ENCODE measurements around the gene ACE.

ACE gene

DNA sequence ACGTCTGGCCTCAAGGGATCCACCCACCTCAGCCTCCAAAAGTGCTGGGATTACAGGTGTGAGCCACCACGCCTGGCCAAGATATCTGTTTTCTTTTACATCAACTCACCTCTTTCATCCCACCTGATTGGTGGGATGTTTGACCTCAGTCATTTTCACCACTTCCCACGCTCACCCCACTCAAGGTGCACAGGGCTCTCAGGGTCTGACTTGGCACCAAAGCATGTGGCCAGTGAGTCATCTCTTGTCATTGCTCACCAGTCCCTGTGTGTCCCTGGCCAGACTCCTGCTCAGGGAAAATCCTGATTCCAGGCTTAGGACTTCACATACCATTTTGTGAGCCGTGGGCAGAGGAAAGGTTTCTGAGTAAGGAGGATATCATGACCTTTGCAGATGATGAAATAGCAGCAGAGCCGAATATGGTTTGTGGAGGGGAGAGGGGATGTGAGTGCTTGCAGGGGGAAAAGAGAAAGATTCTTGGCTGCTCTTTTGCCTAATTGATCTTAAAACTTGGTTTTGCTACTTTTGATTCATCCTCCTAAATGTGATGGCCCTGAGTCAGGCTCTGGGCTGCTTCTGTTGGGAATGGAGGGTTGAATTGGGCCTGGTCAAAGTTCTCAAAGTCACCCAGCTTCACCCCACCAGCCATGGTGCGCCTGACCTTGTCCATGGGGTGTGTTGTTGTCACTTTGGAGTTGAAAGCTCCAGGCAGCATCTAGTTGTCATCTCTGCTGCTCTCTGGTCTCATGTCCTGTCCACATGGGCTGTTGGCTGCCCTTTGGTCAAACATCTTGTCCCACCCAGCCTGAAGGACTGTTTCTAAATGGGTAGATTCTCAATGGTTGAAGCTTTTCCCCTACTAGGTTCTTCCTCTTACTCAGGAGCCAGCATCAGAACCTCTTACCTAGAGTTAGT lies 40.3 kb downstream of the ACE start:
- no peak for DNase-seq (ENCODE audit: low spot score)

DNA sequence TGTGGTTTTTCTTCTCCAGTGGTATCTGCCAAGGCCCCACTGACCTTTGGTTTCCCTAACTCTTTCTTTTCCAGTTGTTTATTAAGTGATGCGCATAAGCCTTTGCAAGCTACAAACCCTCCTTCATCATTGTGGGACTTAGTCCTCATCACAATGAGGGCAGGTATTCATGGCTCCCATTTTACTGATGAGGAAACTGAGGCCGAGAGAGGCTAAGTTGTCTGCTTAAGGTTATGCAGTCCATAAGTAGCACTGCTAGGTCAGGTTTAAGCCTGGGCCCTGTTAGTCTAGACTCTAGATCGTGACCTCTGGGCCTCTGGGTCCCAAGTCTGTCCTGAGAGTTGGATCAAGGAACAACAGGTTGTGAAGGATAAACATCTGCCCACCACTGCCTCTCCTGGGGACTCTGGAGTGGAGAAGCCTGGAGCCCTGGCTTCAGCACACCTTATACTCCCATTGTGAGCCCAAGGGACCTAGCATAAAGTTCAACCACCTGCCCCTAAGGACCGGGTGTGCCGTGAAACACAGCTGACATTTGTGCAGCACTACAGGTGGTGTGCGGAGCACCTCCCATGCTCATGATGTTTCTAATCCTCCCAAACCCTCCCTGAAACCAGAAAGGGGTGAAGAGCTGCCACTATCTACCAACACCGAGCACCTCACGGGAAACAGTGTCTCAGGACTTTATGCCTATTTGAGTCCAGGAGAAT lies 41.1 kb downstream of the ACE start:
- DNase-seq (ENCODE audit: low spot score) = no peak

DNA sequence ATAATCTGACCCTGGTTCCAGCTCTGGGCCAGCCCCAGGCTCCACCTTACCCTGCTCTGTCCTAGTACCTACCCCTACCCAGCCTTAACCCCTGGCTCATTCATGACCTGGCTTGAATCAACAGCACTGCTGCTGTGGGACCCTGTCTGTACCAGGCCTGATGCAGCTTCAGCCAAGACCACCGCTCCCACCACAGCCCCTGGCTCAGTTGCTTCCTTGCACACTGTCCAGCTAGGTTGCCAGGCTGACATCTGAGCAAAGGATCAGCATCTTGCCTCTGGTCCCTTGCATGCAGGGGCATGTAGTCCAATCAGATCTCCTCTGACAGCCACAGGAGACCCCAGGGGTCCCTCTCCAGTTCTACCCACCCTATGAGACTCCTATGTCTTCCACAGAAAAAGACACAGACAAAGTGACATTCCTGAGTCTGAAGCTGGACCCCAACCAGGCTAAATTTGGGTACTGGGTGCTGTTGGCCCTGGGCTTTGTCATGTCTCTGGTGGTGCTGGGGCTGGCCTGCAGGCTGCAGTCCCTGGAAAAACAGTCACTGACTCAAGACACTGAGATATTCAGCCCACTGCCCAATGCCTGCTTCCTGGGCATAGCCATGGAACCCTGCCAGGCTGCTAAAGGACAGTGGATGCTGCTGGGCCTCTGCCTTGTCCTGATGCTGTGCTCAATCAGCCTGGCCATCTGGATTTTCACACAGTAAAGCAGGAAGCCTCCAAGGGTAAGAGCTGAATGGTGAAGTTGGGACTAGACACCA lies 42.4 kb downstream of the ACE start:
- no peak for DNase-seq (ENCODE audit: low spot score)

DNA sequence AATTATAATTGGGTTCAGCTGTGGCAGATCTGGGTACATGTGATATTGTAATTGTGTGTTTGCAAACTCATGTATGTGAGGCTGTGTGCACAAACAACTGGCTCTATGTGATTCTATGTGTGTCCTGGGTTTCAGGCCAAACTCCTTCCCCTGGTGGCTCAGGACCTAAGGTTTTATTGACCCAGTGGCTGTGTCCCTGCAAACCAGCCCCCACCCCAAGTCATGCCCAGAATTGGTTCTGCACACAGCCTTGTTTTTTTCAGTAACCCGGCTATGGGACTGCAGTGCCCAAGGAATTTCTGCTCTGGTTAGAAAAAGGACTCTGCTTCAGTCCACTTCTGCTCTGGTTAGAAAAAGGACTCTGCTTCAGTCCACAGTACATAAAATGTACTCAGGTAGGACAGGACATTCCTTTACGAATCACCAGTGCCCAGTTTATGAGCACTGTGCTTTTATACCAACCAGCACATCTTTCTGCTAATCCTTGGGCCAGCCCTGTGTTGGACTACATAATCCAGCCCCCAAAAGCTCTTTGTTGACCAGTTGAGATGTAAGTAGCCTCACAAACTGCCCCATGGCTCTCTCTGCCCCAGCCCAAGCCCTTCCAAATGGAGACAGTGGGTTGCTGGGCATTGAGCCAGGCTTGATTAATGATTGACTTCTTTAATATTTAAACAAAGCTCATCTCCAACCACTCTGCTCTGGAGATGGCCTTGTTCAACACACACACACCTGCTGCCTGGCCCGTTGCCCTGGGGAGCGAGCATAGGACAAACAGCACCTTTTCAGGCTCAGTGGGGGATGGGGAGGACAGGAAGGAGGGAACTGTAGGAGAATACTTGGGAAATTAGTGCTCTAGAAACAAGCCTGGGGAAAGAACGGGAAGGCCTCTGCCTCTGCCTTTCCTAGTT lies 43.4 kb downstream of the ACE start:
- no peak for DNase-seq (ENCODE audit: low spot score)

DNA sequence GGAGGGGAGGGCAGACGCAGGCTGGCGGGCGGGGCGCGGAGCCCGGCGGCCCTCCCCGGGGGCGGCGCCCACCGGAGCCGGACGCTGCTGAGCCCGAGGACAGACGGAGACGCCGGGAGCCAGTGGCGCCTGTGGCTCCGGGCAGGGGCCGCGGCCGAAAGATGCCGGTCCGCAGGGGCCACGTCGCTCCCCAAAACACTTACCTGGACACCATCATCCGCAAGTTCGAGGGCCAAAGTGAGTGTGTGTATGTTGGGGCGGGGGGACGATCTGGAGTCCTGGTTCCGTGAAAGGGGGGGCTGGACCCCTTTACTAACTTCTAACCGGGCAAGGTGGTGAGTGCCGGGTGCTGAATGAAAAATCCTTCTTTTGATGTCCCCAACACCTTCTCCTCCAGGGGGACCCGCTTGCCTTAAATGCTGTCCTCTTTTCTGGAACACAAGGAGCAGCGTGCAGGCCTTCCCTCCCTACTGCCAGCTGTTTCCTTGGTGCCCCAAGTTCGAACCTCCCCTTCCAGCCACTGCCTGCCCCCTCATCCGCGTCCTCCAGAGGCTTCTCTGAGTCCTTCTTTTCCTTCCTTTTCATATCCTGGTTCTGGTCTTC lies 46.5 kb downstream of the ACE start, which contains the start of gene KCNH6:
KCNH6 (plus strand) TSS at position 106 of the 603 bp plus-strand sequence; CDS start at position 162, 56 bp downstream.
- DNase-seq (ENCODE audit: low spot score) = no peak

DNA sequence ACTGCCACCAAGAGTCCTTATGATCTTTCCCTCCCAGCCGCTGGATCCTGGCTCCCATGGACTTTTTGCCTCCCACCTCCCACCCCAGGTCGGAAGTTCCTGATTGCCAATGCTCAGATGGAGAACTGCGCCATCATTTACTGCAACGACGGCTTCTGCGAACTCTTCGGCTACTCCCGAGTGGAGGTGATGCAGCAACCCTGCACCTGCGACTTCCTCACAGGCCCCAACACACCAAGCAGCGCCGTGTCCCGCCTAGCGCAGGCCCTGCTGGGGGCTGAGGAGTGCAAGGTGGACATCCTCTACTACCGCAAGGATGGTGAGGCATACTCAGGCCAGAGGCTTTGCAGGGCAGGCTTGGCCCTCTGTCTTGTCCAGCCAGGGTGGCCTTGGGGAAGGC lies 47.2 kb downstream of the ACE start:
- DNase-seq (ENCODE audit: low spot score) = no peak

DNA sequence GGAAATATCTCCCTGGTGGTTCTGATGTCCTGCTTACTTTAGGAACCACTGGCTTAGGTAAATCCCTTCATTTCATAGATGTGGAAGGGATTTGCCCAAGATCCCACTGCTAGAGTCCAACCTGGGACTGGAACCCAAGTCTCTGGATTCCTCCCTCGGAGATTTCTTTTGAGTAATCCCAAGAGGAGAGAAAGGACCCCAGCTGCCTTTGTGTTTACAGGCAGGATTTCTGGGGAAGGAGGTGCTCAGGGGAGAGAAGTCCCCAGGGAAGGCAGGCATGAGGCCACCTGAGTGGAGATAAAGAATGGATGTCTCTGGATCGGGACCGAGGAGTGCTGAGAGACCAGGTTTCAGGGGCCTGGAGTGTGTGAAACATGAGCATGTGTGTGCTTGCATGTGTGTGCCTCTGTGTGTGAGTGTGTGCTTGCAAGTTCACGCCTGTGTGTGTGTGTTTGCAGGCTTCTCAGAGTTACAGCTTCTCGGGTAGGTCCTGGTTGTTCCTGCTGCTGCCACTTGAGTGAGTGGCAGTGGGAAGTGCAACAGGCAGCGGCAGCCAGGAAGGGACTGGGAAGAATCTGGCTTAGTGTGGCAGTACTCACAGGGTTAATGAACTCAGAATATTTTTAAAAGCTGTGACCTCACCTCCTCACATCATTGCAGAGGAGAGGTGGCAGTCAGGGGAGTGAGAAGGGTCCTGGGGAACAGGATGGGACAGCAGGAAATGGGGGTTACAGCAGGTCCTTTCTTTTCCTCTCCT lies 48.5 kb downstream of the ACE start:
- no peak for DNase-seq (ENCODE audit: low spot score)

DNA sequence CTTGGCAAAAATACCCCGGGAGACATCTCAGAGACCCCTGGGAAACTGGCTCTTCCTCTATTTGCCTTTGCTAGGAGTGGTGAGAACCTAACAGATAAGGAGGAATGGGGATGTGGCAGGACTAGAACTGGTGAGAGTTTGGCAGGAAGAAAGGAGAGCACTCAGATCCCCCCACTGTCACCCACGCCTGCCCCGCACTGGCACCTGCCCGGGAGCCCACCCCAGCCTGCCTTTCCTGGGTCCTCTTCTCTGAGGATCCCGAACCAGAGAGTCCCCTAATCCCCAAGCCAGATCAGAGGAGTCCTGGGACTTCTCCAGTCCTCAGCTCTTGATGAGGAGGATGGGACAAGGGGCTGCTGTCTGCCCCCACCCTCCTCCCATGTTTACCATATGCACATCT lies 50.0 kb downstream of the ACE start:
- DNase-seq (ENCODE audit: low spot score) = no peak

DNA sequence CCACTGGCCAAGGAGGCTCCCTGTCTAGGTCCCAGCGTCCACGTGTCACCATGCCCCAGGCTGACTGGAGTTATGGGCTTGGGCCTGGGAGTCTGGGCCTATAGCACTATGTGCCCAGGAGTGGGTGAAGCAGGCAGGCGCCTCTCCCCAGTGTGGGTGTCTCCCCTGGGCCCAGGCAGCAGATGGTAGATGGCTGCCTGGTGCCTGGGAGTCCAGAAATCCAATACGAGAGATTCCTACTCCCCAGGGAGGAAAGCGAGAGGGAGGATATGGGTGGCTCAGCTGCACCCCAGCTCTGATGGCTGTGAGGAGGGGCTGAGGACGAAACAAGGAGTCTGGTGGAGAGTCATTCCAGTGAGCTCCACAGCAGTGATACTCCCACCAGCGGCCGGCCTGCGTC lies 51.3 kb downstream of the ACE start:
- no peak for DNase-seq (ENCODE audit: low spot score)

DNA sequence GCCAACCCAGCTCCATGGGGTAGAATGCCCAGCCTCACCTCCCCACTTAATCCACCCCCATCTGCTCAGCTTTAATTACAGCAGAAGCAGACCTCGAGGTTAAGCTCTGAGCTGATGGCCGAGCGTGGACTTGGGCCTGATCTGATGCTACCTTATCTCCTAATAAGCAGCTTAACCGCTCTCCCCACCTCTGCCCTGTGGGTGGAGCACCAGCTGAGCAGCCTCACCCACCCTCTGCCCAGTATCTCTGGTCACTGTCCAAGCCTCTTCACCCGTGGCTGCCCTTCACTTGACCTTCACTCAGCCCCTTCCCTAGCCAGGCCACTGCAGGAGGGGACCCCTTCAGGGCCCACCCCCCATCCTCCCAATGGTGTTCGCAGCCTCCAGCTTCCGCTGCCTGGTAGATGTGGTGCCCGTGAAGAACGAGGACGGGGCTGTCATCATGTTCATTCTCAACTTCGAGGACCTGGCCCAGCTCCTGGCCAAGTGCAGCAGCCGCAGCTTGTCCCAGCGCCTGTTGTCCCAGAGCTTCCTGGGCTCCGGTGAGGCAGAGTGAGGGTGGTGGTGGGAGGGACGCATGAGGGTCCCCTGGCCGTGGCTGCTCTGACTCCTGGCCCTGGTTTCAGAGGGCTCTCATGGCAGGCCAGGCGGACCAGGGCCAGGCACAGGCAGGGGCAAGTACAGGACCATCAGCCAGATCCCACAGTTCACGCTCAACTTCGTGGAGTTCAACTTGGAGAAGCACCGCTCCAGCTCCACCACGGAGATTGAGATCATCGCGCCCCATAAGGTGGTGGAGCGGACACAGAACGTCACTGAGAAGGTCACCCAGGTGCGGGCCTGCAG lies 53.1 kb downstream of the ACE start:
- no peak for DNase-seq (ENCODE audit: low spot score)

DNA sequence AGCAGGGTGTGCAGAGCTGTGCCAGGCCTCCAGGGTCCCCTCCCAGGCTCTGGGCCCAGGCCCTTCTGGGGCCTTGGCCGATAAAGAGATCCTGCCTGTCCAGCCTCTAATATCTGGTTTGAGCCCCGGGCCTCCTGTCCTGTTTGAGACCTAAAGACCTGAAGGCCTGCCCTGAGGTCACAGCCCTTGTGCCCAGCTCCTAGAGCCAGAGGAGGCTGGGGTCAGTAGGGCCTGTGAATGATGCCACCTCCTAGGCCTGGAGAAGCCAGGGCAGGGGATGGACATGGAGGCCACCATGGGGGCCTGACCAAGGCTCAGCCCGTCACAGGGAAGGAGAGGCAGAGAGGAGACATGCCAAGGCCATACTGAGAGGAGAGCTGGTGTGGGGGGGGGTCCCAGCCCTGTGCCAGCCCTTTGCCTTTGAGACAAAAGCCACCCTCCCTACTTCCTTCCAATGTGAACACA lies 53.7 kb downstream of the ACE start:
- no peak for DNase-seq (ENCODE audit: low spot score)

DNA sequence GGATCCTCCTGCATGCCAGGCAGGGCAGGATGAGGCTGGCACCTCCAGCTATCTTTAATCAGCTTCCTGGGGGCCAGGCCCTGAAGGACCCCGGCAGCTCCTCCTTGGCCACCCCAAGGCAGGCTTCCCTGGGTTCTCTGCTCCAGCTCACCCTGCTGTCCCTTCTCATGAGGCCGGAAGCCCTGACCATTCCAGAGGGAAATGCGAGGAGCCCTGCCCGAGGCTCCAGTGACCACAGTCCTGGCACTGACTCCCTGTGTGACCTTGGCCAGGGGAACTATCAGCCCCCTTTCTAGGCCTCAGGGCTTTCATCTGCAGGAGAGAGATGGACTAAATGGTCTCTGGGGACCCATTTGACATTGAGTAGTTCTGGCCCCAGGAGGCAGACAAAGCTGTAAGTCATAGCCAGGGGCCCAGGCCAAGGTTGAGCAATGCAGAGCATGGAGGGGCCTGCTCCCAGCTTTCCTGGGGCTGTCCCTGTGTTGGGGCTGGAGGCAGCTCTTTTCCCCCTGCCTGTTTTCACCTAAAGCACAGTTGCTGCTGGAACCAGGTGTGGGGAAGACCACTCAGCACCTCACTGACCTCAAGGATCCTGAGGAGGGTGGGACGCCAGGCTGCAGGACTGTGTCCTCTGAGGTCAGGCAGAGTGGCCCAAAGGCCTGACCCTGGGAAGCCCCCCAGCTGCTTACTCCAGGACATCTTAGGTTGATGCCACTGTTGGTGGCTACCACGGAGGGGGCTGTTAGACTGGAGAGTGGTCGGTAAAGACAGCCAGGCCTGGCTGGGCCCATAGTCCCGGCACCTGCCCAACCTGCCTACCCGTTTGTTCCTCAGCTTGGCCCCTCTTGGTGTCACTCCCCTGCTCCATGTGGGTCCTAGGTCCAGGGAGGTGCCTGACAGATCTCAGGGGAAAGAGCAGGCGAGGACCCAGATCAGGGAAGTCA lies 54.4 kb downstream of the ACE start:
- no peak for DNase-seq (ENCODE audit: low spot score)

DNA sequence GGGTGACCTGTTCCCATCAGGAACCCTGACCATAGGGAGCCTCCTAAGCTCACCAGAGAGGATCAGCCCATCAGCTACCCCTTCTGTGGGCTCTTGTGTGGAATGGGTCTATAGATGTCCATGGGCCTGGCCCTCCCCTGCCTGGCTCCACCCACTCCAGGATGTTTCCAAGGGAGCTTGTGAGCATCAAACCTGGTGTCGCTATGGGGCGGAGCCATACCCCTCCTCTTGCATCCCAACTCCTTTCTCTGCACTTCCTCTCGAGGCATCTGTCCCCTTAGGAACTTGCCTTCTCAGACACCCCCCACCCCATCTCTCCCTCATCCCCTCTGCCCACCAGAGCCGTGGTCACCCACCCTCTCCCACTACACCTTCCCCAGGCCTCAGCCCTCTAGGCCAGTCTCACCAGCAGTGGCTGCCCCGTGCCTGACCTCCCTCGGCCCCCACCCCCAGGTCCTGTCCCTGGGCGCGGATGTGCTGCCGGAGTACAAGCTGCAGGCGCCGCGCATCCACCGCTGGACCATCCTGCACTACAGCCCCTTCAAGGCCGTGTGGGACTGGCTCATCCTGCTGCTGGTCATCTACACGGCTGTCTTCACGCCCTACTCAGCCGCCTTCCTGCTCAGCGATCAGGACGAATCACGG lies 56.7 kb downstream of the ACE start:
- no peak for DNase-seq (ENCODE audit: low spot score)

DNA sequence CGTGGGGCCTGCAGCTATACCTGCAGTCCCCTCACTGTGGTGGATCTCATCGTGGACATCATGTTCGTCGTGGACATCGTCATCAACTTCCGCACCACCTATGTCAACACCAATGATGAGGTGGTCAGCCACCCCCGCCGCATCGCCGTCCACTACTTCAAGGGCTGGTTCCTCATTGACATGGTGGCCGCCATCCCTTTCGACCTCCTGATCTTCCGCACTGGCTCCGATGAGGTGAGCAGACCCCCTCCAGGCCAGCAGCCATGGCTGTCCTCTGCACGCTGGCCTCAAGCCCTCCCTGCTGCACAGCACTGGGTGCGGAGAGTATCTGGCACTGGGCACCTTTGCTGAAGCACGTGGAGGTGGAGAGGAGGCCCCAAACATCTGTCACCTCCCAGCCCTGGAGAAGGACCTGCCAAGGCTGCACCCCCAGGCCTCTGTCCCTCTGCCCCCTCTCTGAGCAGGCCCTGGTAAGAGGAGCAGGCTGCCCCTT lies 57.3 kb downstream of the ACE start:
- no peak for DNase-seq (ENCODE audit: low spot score)

DNA sequence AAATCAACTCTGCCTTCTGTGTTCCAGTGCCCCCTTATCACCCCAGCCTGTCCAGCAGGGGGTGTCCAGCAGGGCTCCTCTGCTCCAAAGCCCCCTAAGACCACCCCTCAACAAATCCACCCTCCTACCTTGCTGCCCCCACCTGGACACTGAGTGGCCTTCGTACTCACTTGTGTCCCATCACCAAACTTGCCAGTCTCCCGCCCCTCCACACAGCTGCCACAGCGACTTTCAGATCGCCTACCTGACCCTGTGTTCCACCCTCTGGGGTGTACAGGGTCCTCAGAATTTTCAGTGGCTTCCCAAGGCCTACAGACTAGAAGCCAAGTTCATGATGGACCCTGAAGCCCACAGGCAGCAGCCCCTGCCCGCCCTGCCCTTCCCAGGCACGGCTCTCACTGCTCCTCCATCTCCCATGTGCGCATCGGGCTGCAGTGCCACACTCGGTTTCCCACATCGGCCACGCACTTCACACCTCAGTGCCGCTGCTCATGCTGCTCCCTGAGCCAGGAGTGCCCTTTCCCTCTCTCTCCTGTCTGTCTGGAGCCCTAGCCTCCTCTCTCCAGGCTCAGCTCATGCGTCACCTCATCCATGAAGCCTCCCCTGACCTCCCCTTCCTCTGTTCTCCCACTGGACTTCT lies 58.1 kb downstream of the ACE start:
- no peak for DNase-seq (ENCODE audit: low spot score)

DNA sequence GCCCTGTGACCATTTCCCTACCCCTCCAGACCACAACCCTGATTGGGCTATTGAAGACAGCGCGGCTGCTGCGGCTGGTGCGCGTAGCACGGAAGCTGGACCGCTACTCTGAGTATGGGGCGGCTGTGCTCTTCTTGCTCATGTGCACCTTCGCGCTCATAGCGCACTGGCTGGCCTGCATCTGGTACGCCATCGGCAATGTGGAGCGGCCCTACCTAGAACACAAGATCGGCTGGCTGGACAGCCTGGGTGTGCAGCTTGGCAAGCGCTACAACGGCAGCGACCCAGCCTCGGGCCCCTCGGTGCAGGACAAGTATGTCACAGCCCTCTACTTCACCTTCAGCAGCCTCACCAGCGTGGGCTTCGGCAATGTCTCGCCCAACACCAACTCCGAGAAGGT lies 58.8 kb downstream of the ACE start:
- no peak for DNase-seq (ENCODE audit: low spot score)

DNA sequence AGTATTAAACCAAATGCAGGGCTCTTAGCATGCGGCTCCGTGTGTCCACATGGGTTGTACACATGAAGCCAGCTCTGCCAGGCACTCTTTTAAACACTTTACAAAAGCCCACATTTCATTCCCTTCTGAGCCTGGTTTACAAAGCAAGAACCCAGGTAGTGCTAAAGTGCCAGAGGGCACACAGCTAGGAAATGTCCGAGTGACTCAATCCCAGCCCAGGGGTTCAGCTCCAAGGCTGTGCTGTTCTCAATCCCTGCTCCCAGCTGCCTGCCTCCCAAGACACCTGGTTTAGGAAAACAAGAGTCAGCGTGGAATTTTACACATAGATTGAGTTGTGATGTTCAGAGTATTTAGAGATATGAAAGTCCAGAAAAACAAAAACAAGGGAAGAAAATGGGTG lies 60.1 kb downstream of the ACE start:
- DNase-seq (ENCODE audit: low spot score) = no peak

Measured in Ammon's horn (tissue), 1 donor.